Caki2 (cell line): ENCODE measurements around the gene IMPA2. TPM values are rescaled to one million over a fixed set of nuclear protein-coding genes. Genes with fewer than 3 reads are reported as not detected.
"Not testable (repeated sequence)": the region's sequence is repeated elsewhere in the genome, so short reads cannot be mapped to it uniquely, and the experiment has no call there.

Experiments used
- DNase-seq: peaks from one replicate; pipeline ENCODE4 v3.0.0-alpha.2; 2015; ENCODE audit warnings: low read depth
- in situ Hi-C: cut with HindIII; loops from 2 replicates; pipeline ENCODE4 v1.10.0; 2016; ENCODE audit warnings: low sequenced_read_pairs, low pct_unique_long_range_greater_than_20kb, mixed read lengths
- total RNA-seq: library from RNA; depleted of rRNA; stranded (reverse); fragments of >200 nt; shearing (Covaris generic); gene quantifications from 2 replicates; pipeline ENCODE4 v1.2.3, GENCODE V29; 2014; ENCODE audit warnings: low replicate concordance

Gene IMPA2
- total RNA-seq, 1 experiment from 2014 or later = 379 TPM

GRCh38 chr18:12056034-12056883, 75.0 kb downstream of the IMPA2 start:
- no peak for DNase-seq
- in situ Hi-C loops = no loop called here

DNA sequence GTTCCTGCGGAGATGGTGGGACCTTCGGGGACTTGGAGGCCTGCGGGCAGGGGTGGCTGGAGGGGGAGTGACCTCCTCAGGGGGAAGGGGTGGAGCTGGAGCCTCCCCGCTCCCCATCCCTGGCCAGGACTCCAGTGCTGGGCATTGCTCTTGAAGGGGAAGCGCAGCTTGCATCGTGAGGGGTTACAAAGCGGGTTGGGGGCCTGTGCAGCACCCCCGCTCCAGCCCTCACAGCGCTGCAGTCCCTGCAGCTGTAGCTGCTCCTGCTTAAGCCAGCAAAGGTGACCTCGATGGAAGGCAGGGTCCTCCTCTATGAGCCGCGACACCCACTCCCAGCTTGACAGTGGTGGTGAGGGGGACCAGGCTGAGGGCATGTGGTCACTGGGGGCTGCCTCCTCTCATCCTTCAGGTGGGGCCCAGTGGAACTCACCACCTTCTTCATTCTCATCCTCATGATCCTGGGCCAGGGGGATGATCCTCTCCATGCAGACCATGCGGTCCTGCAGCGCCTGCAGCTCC, 75.6 kb downstream of the IMPA2 start:
- DNase-seq = no peak
- in situ Hi-C loops = no loop called here

DNA sequence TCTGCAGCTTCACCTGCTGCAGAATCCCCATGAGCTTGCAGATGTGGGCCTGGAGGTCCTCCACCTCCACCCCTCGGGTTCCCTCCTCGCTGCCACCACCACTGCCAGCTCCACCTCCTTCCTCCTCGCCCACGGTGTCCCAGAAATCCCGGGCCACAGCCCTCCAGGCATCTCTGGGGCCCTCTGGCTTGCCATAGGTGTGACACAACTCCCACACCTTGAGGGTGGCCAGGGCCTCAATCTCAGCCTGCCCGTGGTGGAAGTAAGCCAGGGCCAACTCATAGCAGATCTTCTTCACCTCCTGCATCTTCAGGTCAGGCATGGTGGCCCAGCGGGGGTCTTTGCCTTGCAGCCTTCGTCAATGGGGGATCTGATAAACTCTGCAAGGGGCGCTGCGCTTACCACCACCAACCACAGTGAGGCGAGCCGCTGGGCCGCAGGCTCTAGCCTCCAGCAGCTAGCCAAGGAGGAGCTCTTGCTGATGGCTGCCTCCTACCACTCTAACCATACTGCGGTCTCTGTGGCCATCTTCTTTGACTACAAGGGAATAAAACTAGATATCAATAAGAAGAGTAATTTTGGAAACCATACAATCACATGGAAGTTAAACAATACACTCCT, 76.2 kb downstream of the IMPA2 start:
- in situ Hi-C loops = no loop called here
- DNase-seq = no peak

DNA sequence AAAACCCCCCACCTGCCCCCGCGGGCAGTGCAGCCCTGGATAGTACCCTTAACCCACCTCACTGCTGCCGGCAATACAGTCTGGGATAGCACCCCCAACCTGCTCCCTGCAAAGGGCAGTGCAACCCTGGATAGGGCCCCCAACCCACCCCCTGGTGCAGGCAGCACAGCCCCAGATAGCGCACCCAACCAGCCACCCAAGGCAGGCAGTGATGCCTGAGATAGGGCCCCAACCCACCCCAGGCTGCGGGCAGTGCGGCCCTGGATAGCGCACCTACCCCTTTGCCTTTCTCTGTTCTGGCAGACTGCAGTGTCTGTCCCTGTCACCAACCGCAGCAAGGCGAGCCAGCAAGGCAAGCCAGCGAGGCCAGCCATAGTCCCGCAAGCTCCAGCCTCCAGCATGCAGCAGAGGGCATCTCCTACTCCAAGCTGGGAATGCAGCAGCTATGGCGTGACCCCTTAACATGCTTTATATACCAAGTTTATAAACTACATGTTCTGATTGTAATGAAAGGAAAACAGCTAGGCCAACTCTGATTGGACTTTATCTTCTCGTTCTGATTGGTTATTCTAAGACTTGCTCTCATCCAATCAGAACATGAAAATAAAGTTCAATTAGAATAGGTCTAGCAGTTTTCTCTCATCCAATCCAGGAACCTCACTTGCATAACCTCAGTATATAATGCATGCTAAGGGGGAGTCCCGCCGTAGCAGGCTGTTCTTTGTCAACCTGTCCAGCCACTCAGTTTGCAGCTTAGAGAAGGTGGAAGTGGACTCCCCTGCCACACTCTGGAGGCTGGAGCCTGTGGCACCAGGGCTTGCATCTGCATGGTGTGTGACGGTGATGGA, 78.3 kb downstream of the IMPA2 start:
- peak; percentile 95 for DNase-seq
- in situ Hi-C loops = no loop called here

DNA sequence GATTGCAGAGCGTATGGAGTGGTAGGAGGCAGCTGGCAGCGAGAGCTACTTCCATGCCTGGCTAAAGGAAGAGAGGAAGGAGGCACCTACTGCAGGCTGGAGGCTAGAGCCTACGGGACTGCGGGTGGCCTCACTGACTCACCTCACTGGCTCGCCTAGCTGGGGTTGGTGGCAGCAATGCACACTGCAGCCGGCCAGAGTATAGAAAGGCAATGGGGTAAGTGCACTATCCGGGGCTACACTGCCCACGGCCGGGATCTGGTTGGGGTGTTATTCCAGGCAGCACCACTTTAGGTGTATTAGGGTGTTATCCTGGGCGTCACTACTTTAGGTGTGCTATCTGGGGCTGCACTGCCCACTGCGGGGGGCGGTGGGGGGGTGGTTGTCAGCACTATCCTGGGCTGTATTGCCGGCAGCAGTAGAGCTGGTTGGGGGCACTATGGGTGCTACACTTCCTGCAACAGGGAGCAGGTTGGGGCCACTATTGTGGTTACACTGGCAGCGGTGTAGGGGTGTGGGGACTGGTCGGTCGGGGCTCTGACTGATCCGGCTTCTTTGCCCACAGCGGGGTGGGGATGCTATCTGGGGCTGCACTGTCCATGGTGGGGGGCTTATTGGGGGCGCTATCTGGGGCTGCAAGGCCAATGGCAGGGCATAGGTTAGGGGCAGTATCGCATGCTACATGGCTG, 79.0 kb downstream of the IMPA2 start:
- in situ Hi-C loops = no loop called here
- DNase-seq = no peak

GRCh38 chr18:12061685-12062084, 80.4 kb downstream of the IMPA2 start:
- DNase-seq = no peak
- in situ Hi-C loops = no loop called here

- no peak for DNase-seq
- in situ Hi-C loops = no loop called here
Measured at GRCh38 chr18:12062974-12063373, 81.7 kb downstream of the IMPA2 start.

GRCh38 chr18:12064086-12064763, 82.9 kb downstream of the IMPA2 start:
- in situ Hi-C loops = no loop called here
- no peak for DNase-seq

DNA sequence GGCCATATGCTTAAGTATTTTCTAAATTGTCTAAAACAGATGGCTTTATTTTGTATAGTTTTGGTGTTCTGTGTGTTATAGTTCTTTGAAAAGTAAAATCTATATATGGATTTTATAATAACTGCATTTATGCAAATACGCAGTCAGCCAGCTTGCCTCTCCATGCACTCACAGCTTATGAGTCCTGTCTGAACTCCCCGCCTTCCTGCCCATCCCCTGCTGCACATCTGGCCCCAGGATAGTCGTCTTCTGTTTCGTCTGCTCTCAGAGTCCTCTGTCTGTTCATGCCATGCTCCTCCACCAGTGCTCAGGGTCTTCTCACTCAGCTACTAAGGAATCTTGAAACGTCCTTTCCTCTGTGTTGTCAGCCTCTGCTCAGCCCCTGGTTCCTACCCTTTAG, 84.1 kb downstream of the IMPA2 start:
- no peak for DNase-seq
- in situ Hi-C loops = no loop called here

DNA sequence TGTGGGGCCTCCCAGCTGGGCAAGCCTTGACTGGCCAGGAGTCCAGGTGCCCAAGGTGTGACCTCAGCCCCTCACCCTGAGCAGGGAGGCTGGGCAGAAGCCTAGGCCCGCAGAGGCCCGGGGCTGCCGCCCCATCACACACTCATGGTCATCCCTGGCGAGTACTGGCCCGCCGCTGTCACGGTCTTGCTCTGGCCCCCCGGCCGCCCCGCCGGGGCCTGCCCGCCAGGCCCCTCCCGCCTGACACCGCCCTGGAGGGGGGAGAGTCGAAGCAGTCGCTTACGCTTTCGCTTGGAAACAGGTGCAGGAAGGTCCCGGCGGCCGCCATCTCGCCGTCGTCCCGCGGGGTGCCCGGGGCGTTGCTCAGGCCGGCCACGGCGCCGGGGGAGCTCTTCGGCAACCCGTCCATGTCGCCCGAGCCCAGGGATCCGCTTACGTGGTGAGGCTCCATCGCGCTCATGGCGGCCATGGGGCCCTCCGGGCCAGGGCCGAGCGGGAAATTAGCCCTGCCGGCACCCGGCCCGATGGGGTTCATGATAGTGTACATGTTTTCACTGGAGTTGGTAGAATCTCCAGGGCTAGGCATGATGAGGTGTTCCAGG, 85.7 kb downstream of the IMPA2 start:
- no peak for DNase-seq
- in situ Hi-C loops = no loop called here

GRCh38 chr18:12067671-12068070, 86.4 kb downstream of the IMPA2 start:
- no peak for DNase-seq
- in situ Hi-C loops = no loop called here

DNA sequence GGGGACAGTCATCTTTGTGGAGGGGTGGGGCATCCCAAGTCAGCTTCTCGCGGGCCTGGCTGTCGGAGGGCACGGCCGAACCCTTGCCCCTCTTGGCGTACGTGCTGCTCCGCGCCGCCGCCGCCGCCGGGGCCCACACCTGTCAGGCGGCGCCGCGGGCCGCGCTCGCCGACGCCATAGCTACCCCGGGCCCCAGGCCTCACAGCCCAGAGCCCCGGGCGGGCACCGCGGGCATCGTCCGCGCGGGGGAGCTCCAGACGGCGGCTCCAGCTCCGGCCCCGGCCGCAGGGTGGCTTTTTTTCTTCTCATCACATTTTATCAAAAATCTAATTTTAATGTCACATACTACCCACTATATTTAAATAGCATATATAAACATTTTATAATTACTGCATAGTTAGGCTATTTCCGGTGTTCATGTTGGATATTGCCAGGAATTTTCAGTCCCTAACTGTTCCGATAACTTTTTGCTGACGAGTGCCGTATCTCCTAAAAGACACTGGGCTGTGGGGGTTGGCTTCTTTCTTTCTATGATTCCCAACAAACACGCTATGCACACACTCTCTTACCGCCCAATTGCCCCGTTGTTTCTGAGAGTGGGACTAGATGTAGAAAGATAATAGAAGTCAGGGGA, 87.1 kb downstream of the IMPA2 start:
- DNase-seq, in situ Hi-C loops: not testable (repeated sequence)

DNA sequence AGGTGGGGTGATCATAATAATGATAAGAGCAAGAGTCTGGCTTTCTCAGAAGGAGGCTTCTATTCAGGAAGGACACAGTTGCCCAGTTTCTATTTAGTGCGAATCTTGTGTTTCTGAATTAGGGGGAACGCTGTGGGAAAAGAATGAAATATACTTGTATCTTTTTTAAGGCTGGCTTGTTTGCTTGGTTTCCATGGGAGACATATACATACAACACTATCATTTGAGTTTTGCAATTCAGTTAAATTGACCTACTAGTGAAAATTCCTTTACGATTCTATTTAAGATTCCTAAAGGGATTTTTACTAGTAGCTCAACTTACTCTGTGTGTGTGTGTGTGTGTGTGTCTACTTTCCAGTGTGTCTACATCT, 87.6 kb downstream of the IMPA2 start:
- no peak for DNase-seq

DNA sequence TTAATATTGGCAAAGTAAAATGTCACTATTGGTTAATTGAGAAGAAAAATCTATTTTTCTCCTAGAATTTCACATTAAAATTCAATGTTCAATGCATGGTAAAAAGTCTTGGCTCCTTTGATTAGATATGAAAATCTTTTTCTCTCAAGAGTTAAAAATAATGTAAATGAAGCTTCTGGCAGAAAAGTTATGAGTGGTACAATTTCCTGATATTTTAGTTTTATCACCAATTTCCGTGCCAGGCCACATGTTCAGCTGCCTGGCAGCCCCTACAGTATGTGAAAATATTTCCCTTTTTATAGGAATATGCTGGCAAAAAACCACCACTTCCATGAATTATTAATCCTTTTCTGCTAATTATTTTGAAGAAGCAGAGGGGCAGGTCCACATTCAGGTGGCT, 89.8 kb downstream of the IMPA2 start:
- in situ Hi-C loops, DNase-seq: not testable (repeated sequence)

More for the DNA sequence above, 87.6 kb downstream of the IMPA2 start:
- in situ Hi-C loops = no loop called here

DNA sequence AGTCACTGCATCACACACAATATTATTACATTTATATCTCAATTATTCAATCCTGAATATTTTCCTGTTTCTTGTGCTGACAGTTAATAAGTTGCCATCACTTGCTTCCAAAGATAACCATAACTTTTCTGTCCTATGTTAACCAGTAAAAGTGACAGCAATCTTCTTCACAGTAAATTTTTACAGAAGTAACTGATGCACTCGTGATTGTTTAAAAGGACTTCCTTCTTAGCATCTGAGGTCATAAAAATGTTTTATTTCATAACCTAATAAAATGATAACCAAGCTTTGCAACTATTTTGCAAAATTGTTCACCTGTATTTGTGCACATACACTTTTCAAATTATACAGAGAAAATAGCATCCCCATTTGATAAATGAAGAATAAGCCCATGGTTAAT, 91.7 kb downstream of the IMPA2 start:
- no peak for DNase-seq
- in situ Hi-C loops = no loop called here

DNA sequence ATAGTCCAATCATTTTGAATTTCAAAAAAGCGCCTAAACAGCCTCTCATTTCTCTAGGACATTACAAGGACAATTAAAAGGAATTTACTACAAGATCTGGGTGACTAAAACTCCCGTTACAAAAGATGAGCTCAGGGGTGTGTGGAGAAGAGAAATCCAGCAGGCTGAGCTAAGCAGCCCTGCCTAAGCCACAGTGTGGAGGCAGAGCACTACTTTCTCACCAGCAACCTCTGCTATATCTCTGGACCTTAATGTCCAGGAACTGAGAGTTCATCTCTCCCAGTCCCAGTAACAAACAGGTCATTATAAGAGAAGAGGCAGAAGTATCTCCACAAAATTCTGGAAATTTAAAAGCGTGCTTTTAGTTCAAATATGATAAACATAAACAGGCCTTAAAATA, 93.4 kb downstream of the IMPA2 start:
- in situ Hi-C loops = no loop called here
- no peak for DNase-seq
